SH-SY5Y (cell line): Measurements from ENCODE around the gene RELL2.

Source experiments
- GATA2 ChIP-seq: IDR thresholded peaks from 2 replicates; pipeline ENCODE4 v1.6.1; 2011; ENCODE audit warnings: mild to moderate bottlenecking, low read depth, low read length
- GATA3 ChIP-seq: IDR thresholded peaks from 2 replicates; pipeline ENCODE4 v1.6.1; 2011; ENCODE audit warnings: low read depth, mild to moderate bottlenecking, low read length, moderate library complexity

- TF ChIP-seq GATA2 (no peak), GATA3 (no peak)
Measured at GRCh38 chr5:141623186-141623585, 13.6 kb upstream of the RELL2 start.
